Transverse colon (tissue), 4 donors: ENCODE measurements around the gene PDZK1IP1. TPM values are rescaled to one million over a fixed set of nuclear protein-coding genes. Genes with fewer than 3 reads are reported as not detected.

Experiments
- DNase-seq: peaks from one replicate; pipeline ENCODE4 v3.0.0-alpha.2; 2019
- H3K27ac ChIP-seq, 4 donors: fragments of 200-600 bp; sonication (generic); 2 replicates each; pipeline ENCODE4 v1.5.1; 2016 to 2018; ENCODE audit warnings: inconsistent platforms in 4 of 4
- H3K27me3 ChIP-seq: fragments of 200-600 bp; sonication (generic); 2 replicates; pipeline ENCODE4 v1.5.1; 2017; ENCODE audit warnings: inconsistent platforms
- H3K36me3 ChIP-seq, 4 donors: fragments of 200-600 bp; sonication (generic); 2 replicates each; pipeline ENCODE4 v1.5.1; 2017 to 2019; ENCODE audit warnings: inconsistent platforms in 4 of 4
- H3K4me1 ChIP-seq, 4 donors: fragments of 200-600 bp; sonication (generic); 2 replicates each; pipeline ENCODE4 v1.5.1; 2017 to 2020; ENCODE audit warnings: inconsistent platforms in 4 of 4
- H3K4me3 ChIP-seq, 4 donors: fragments of 200-600 bp; sonication (generic); 1 replicate in 1 of 4; 2 replicates in 3 of 4; pipeline versions ENCODE4 v1.5.1 to v1.6.1; 2017 to 2019; ENCODE audit warnings: inconsistent platforms in 4 of 4
- H3K9me3 ChIP-seq, 2 donors: fragments of 200-600 bp; sonication (generic); 2 replicates each; pipeline ENCODE4 v1.5.1; 2017 to 2019; ENCODE audit warnings: inconsistent platforms in 2 of 2
- EP300 ChIP-seq: sonication (generic); formaldehyde crosslinking; IDR thresholded peaks from one replicate; pipeline ENCODE4 v1.6.1; 2017; ENCODE audit warnings: antibody characterized with exemption, low read depth
- POLR2A ChIP-seq: fragments of 450-650 bp; IDR thresholded peaks from one replicate; pipeline ENCODE4 v1.6.1; 2016; ENCODE audit warnings: antibody characterized with exemption, mild to moderate bottlenecking, moderate library complexity
- POLR2AphosphoS5 ChIP-seq, 3 donors: sonication (generic); formaldehyde crosslinking; IDR thresholded peaks; one replicate each; pipeline ENCODE4 v1.6.1; 2016; ENCODE audit warnings: antibody characterized with exemption in 3 of 3
- WGBS, 2 donors: methylation state at CpG; one replicate each; pipeline ENCODE4 v1.1.5; 2018; ENCODE audit warnings: low coverage in 1 of 2; 5-methylcytosine and 5-hydroxymethylcytosine counted together
- in situ Hi-C, 4 donors: fragments of 200-750 bp; cut with MboI; loops; one replicate each; pipeline versions ENCODE4 v1.15.0 to v1.15.1; 2017; ENCODE audit warnings: low sequenced_read_pairs in 3 of 4, low pct_ligation_motif_present in 1 of 4, low pct_unique_long_range_greater_than_20kb in 1 of 4
- intact Hi-C: fragments of 100-400 bp; cut with DNase I; formaldehyde crosslinking; loops from one replicate; pipeline ENCODE4 v1.15.1; 2023; ENCODE audit warnings: low total_unique reads
- total RNA-seq, 4 donors: library from RNA; depleted of rRNA; stranded (reverse); fragments of >200 nt; gene quantifications; one replicate each; pipeline ENCODE4 v1.1.0, GENCODE V29; 2016
- TF ChIP-seq, protein P1 (sequence below), 5 experiments: fragments of 200-600 bp in 3 of 5; fragments of 450-650 bp in 2 of 5; sonication (generic) in 3 of 5; IDR thresholded peaks; 1 replicate in 2 of 5; 2 replicates in 3 of 5; pipeline ENCODE4 v1.5.1; 2016 to 2017; ENCODE audit warnings: antibody characterized with exemption in 5 of 5, inconsistent platforms in 3 of 5, mild to moderate bottlenecking in 2 of 5, moderate library complexity in 1 of 5

The PDZK1IP1 gene
- total RNA-seq, 4 donors from 2014 or later, result 16.5 to 228 (median 148) TPM

DNA sequence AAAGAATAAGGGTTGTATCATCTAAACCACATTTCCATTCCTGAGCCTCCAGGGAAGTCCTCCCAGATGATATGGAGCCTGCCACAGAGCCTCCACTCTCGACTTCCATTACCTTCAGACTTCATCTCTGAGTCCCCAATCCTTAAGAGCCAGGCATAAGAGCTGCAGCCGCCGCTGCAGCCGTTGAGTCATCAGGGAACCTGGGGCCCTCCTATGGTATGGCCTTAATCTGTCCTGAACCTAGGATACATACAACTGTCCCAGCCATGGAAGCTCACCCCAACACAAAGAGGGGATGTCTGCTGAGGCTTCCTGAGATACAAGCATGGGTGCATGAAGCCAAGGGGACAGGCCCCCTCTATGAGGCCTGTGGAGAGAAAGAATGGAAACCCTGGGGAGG is 25.9 kb upstream of the PDZK1IP1 start:
- Histone ChIP-seq H3K9me3 (no peaks in the 10 kb centered on the region), H3K4me3 (no peak overlapping the region), H3K27ac (no peak overlapping the region), H3K27me3 (no peaks in the 10 kb centered on the region), H3K4me1 (no peaks in the 10 kb centered on the region), H3K36me3 (no peaks in the 10 kb centered on the region)
- 89% methylated on average over 4 of the region's 4 CpGs; no CpG with 5 or more reads in 1 of the 2 donors for WGBS, 2 donors
- TF ChIP-seq EP300, result no peak
- TF ChIP-seq POLR2A, result no peak
- no peak for TF ChIP-seq POLR2AphosphoS5 (IDR thresholded peaks at IDR 0.05)
- TF ChIP-seq, protein P1, sequence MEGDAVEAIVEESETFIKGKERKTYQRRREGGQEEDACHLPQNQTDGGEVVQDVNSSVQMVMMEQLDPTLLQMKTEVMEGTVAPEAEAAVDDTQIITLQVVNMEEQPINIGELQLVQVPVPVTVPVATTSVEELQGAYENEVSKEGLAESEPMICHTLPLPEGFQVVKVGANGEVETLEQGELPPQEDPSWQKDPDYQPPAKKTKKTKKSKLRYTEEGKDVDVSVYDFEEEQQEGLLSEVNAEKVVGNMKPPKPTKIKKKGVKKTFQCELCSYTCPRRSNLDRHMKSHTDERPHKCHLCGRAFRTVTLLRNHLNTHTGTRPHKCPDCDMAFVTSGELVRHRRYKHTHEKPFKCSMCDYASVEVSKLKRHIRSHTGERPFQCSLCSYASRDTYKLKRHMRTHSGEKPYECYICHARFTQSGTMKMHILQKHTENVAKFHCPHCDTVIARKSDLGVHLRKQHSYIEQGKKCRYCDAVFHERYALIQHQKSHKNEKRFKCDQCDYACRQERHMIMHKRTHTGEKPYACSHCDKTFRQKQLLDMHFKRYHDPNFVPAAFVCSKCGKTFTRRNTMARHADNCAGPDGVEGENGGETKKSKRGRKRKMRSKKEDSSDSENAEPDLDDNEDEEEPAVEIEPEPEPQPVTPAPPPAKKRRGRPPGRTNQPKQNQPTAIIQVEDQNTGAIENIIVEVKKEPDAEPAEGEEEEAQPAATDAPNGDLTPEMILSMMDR (IDR thresholded peaks at IDR 0.05), result no peak
- intact Hi-C loops (no loop called here), in situ Hi-C loops (no loop called here)
- DNase-seq, result no peak

DNA sequence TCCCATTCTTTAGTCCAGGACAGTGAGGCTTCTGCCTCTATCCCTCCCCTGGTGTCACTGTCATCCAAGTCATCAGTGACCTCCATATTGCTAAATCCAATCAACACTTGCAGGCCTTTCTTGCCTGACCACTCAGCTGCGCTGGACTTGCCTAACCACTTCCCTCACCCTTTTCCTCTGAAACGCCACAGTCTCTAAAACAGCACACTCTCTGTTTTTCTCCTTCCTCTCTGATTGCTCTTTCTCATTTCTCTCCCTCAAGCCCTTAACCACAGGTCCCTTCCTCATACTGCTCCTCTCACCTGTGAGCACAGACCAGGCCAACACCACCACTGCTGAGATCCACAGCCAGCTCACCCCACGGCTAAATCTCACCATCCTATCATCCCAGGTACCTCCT is 24.7 kb upstream of the PDZK1IP1 start:
- H3K9me3 ChIP-seq, result no peaks in the 10 kb centered on the region
- H3K4me1 ChIP-seq, result no peaks in the 10 kb centered on the region
- H3K27me3 ChIP-seq, result no peaks in the 10 kb centered on the region
- TF ChIP-seq EP300 (no peak), POLR2A (no peak), POLR2AphosphoS5 (IDR thresholded peaks at IDR 0.05) (no peak)
- TF ChIP-seq, protein P1 (IDR thresholded peaks at IDR 0.05), result no peak
- H3K36me3 ChIP-seq, result no peaks in the 10 kb centered on the region
- no peak overlapping the region for H3K4me3 ChIP-seq
- H3K27ac ChIP-seq, result no peak overlapping the region
- in situ Hi-C loops (no loop called here), intact Hi-C loops (no loop called here)
- whole genome bisulfite sequencing, 2 donors, result 66 to 76% methylated on average over 2 to 3 of the region's 3 CpGs
- no peak for DNase-seq

DNA sequence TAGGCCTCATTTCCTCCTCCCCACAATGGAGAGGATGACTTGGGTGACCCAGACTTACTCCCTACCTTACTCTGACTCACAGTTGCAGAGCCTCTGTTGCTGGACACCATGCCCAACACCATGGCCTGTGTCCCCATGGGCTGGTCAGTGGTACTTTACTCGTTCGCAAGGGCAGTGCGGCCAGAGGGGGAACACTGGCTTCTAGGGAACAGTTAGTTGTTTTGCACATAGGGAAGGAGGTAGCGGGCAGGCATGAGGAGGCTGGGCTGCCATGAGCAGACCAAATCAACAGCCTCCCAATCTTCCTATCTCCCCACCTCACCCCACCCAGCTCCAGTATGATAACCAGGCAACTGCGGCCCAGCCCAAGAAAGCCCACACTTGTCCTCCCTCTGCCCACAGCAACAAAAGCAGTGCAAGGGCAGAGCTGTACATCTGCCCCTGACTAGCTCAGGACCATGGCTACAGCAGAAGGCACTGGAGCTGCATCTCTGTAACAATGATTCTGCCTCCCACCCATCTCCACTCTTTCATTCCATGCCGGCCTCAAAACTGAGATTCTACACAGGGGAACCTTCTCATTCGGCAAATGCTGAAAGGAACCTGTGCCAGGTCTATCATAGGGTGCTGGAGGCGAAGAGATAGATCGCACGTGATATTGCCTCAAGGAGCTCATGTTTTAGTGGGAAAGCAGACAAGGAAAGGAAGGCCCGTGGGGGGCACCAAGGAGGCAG is 23.6 kb upstream of the PDZK1IP1 start:
- DNase-seq, result no peak
- 79 to 90% methylated on average over 6 to 10 of the region's 11 CpGs for WGBS, 2 donors
- TF ChIP-seq, protein P1 (IDR thresholded peaks at IDR 0.05), result no peak
- TF ChIP-seq POLR2AphosphoS5 (IDR thresholded peaks at IDR 0.05), result no peak
- TF ChIP-seq POLR2A, result no peak
- no peak for TF ChIP-seq EP300
- in situ Hi-C loops (no loop called here), intact Hi-C loops (no loop called here)
- no peaks in the 10 kb centered on the region for H3K9me3 ChIP-seq
- H3K27me3 ChIP-seq, result no peaks in the 10 kb centered on the region
- H3K4me1 ChIP-seq, result no peaks in the 10 kb centered on the region
- no peak overlapping the region for H3K27ac ChIP-seq
- H3K4me3 ChIP-seq, result no peak overlapping the region
- H3K36me3 ChIP-seq, result no peaks in the 10 kb centered on the region

DNA sequence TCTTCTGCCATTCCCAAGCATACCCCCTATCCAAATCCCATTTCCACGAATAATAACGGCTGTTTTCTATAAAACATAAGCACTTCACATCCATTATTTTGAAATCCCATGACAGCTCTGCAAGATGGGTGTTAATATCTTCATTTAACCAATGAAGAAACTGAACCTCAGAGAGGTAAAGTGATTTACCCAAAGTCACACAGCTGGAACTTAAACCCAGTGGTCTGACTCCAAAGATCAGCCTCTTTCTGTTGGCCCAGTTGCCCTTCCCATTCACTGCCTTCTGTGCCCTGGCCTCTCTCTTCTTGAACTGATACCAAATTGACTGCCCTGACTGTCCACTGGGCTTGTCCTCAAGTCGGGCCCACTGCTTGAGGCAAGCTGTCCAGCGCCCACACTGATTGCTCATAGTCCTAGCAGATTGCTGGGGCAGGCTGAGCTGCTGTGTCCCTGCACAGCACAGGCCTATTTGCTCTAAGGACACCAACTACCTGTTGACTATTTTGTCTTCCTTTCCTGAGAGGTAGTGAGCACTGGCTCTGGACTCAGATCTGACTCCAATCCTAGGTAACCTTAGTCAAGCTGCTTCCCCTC is 22.9 kb upstream of the PDZK1IP1 start:
- TF ChIP-seq POLR2A (no peak), POLR2AphosphoS5 (IDR thresholded peaks at IDR 0.05) (no peak), EP300 (no peak)
- TF ChIP-seq, protein P1 (IDR thresholded peaks at IDR 0.05), result no peak
- Histone ChIP-seq H3K27ac (no peak overlapping the region), H3K4me1 (no peaks in the 10 kb centered on the region), H3K27me3 (no peaks in the 10 kb centered on the region), H3K36me3 (no peaks in the 10 kb centered on the region), H3K4me3 (no peak overlapping the region), H3K9me3 (no peaks in the 10 kb centered on the region)
- WGBS, 2 donors, result 50 to 73% methylated on average over 2 to 4 of the region's 4 CpGs
- intact Hi-C loops (no loop called here), in situ Hi-C loops (no loop called here)
- DNase-seq, result no peak
